NCI-H69 (cell line): ENCODE data around the gene KRT1.
"Not testable (repeated sequence)": the region's sequence is repeated elsewhere in the genome, so short reads cannot be mapped to it uniquely, and the experiment has no call there.

Source experiments
- DNase-seq: peaks from one replicate; lab custom pipeline; 2025; lab: John Stamatoyannopoulos, UW

KRT1 gene

DNA sequence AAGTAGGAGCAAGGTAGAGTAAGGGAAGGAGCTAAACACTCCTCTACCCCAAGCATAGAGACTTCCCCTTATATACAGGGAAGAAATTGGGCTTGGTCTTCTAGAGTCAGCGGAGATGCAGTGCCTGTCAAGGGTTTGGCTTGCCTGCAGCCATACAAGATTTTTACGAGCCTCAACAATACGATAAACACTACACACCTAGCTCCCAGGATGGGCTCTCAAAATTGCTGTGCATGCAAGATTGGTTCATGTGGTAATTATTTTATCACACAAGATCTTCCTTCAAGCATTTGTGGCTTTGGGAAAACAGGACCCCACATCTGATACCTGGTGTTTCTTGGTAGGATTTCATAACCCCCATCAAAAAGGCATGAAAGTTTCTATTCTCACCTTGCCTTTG is at the start of gene KRT1:
TSS of gene KRT1 (minus strand) at position 45 of the 400 bp plus-strand sequence. CDS start 59 bp downstream, outside the sequence.
- no peak for DNase-seq

DNA sequence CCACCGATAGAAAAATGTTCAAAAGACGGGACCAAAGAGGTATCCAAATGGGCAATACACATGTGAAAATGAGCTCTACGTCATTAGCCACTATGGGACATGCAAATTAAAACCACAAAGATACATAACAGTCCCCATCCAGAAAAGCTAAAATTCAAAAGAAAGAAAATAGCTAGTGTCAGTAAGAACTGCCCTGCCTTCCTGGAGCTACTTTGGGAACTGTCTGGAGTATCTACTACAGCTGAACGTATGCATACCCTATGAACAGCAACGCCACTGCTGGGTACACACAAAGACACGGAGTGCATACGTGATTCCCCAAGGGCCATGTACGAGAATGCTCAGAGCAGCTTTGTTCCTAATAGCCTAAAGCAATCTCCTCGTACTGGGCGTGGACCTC is 48.9 kb upstream of the KRT1 start:
- DNase-seq: no peak

DNA sequence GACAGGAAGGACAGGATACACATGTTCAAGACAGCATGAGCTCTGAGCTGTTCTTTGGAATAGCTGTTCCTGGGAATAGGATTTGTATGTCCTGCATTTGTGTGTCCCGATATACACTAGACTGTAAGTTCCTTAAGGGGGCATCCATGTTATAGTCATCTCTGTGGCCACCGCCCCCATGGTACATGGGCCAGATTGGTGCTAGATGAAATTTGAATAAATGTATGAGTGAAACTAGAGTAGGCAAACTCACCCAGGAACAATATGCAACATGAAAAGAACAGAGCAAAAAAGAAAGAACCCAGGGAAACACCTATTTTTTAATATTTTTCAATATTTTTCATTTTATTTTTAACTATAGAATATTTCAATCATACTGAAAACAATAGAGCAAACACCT is 48.2 kb upstream of the KRT1 start:
- no peak for DNase-seq

DNA sequence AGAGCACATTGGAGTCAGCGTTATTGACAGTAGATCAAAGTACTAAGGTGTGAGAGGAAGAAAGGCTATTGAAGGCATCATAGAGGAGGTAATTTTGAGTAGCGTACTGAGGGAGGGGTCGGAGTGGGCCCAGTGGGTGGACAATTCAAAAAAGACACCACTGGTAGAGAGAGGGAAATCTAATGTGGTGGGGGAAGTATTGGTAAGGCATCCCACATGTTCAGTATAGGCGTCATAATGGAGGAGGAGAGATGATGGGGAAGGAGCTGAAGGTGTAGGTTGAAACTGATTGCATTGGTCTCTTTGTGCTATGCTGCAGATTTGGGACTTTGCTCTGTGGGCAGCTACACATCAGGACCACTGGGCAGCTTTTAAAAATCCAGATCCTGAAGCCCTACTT is 46.8 kb upstream of the KRT1 start:
- no peak for DNase-seq

DNA sequence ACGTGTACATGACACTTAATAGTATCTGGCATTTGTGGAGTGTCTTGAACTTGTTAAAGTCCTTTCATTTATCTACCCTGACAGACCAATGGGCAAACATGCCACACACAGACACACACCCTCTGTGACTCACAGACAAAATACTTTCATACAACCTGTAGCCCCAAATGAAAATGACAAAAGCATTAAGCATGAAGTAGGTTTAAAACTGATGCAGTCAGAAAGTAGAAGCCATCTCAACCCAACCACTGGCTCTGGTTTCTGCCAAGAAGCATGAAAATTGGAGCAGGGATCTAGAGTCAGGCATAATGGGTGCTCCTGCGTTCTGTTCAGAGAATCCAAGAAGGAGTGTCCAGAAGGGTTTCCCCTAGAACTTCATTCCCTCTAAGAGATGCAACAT is 46.2 kb upstream of the KRT1 start:
- DNase-seq: no peak

DNA sequence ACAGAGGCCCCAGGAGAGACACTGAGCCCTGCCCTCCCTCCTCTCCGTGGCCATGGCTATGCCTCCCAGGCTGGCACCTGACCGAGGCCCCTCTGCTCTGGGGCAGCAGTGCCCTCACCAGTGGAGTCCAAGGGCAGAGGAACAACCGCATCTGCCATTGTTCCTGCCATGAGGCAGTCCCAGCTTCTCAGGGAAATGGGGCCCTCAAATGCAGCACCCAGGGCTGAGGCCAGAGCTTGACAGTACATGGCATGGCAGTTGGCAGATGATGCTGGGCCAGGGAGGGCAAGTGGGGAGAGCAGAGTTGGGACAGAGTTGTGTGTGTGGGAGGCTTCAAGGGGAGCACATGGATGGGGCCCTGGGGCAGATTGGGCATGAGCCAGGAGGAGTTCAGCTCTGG is 44.2 kb upstream of the KRT1 start:
- DNase-seq: no peak

DNA sequence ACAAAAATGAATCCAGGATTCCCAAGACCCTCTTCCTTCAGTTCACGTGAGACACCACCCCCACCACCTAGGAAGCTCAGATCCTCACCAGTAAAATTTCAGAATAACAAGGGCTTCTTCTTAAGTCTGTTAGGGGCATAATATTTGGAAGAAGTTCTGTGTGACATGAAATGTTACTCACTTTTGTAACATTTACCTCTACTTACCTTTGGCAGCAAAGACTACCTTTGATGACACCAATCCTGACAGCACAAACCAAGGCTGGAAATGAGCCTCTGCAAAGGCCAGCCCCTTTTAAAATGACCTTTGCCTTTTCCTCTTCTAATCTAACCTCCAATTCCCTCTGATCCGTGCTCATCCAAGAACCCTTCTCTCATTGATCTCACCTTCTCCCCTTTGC is 42.5 kb upstream of the KRT1 start:
- no peak for DNase-seq

DNA sequence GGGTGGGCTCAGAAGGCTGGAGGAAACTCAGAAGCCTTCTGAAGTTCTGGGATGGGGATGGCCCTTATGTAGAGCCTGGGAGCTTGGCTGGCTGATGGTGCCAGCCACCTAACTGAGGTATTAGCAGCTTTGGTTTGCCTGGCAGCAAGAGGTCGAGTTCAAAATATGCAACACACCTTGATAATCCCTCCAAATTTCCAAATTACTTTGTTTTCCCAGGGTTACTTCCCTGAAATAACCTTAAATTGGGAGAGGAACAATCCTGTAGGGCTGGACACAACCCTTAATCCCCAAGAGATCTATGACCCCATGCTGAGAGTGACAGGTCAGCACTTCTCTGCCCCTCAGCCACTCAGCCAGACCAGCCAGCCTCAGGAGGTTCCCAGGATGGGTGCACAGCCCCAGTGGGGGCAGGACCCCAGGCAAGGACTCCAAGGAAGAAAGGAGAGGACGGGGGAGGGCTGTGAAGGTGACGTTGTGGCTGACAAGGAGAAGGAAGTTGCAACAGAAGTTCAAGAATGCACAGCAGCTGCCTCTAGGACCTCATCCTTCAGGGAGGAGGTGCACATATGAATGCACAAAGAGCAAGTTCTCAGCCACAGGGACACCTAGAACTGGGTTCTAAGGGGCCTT is 41.7 kb upstream of the KRT1 start:
- no peak for DNase-seq

DNA sequence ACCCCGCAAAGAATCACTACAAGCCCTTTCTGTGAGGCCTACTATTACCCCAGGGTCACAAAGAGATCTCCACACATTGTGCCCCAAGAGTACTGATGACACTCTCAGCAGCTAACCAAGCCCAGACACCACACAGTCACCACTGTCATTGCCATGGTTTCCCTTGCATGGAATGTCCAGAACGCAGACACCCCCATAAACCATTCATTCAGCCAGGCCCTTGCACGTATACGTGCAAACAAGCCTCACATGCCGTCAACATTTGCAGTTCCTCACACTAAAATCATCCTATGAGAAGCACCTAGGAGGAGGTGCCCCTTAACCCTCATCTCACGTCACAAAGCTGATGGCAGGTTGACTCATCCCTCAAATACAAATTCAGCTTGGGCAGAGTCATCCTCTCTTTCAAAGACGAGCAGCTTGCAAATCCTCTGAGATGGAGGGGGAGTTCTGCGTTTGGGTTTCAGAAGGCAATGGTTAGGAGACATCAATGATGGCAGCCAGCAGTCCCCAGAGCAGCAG is 40.2 kb upstream of the KRT1 start:
- no peak for DNase-seq

DNA sequence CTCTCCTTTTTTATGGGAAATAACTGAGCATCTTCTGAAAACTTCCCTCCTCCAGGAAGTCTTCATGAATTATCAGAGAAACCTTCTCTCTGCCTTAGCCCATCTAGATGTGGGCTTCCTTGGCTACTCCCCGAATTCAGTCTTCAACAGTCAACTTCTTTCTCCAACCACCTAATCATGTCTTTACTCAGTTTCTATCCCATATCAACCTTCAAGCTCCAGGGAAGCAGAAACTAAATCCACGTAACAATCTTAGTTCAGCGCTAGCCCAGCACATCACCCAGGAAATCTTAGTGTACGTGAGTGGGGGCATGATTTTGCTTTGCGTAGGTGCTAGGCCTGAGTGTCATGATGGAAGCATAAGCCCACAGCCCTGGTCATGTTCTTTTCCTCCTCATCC is 35.9 kb upstream of the KRT1 start:
- DNase-seq: no peak

DNA sequence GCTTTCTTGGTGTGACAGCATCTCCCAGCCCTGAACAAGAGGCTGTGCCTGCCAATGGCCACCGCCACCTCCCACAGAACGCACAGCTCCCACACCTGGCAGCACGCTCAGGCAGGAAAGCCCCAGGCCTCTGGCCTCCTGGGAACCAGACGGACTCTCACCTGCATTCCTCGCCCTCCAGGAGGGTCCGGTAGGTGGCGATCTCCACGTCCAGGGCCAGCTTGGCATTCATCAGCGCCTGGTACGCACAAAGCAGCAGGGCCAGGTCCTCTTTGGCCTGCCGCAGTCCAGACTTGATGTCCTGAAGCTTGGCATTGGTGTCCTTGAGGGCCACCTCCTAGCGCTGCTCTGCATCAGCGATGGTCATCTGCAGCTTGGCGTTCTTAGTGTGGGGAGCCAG is 35.2 kb upstream of the KRT1 start:
- DNase-seq: no peak

DNA sequence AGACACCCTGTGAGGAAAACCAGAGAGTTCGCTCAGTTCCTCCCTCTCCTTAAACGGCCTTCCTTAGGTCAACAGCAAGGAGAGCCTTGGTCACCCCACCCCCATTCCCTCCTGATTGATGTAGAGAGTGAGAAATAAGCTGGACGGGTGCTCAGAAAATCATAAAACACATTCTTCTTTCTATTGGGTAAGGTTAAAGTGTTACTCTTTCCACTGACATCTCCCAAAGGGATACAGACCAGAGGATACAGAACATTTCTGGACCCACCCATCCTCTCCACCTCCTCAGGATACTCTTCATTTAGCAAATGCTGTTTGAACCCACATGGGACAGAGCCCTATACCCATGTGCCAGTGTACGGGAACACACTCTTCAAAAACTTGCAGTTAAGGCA is 34.7 kb upstream of the KRT1 start:
- no peak for DNase-seq

DNA sequence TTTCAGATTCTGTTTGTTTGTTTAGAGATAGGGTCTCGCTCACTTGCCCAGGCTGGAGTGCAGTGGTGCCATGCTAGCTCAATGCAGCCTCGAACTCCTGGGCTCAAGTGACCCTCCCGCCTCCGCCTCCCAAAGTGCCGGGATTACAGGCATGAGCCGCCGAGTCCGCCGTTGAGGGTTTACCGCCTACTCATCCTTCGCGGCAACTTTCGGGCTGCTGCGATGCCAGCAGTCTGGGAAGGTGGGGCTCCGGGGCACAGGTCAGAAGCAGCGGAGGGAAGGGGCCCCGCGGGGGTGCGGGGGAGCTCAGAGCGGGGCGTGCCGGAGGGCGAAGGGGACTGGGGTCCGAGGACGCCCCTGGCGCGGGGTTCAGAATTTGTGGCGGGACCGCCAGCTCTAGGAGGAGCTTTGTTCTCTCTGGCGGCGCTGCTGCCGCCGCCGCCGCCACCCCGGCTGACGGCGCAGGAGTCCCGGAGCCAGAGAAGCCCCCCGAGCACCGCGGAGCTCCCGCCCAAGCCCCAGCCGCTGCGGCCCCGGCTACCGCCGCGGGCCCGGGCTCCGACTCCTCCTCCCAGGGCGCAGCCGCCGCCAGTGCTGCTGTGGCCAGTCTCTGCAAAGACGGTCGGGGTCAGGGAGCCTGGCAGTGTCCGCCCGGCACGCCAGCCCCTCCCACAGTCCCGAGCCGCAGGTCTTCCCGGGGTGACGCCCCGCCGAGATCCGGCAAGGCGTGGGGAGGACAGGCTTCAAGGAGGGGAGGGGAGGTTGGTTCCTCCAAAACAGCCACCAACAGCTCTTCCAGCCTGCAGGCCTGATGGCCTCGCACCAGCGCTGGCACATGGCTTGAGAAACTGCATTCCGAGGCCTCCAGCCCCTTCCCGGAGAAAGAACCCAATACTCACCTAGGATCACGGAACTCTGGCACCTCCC is 34.0 kb upstream of the KRT1 start:
- no peak for DNase-seq

DNA sequence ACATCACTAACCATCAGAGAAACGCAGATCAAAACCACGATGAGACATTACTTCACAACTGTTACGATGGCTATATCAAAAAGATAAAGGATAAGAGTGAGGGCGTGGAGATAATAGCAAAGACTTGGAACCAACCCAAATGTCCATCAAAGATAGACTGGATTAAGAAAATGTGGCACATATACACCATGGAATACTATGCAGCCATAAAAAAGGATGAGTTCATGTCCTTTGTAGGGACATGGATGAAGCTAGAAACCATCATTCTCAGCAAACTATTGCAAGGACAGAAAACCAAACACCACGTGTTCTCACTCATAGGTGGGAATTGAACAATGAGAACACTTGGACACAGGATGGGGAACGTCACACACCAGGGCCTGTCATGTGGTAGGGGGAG is 31.9 kb upstream of the KRT1 start:
- DNase-seq: not testable (repeated sequence)

DNA sequence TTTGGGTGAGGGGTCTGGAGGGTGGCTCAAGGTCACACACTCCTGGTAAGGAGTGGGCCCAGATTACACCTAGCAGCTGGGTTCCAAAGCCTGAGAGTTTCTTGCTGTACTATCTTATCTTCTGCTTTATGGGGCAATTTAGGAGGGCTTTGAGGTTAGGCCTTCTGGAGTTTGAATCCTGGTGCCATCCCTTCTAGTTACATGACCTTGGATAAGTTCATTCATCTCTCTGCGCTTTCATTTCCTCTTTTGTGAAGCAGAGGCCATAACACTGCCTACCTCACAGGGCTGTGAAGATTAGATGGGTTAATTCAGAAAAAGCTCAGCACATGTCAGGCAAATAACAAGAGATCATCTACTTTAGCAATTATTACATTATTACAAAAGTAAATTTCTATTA is 30.5 kb upstream of the KRT1 start:
- DNase-seq: no peak

DNA sequence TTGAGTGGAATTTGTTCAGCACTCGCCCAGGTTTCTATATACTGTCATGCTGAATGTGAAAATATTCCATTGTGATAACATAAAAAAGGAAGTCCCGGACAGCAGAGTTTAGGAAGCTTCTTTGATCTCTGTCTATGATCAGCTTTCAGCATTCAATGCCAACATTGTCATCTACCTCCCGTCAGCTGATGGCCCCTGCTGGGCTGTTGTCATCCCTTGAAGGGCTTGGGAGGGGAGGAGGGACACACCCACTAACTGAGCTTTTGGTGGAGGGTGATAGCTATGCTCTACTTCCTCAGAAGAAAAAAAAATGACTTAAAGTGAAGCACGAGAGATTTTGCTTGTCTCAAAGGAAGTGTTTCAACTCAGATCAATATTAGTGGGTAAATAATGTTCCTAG is 27.8 kb upstream of the KRT1 start:
- DNase-seq: peak; percentile 4

DNA sequence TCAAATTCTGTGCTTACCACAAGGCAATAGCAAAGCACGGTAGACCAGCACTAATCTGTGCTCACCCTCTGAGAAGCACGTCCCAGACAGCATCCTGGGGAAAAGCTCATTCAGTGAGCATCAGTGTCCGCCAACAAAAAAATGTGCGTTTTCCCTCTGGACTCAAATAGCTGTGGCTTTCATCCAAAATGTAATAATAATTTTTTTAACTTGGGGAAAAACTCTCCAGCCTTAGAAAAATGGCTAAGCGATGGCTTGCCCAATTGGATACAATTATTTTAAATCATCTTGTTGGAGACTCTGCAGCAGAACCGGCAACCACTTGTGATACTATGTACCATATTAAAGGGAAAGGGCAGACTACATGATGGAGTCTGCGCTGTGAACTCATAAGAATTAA is 24.3 kb upstream of the KRT1 start:
- no peak for DNase-seq

DNA sequence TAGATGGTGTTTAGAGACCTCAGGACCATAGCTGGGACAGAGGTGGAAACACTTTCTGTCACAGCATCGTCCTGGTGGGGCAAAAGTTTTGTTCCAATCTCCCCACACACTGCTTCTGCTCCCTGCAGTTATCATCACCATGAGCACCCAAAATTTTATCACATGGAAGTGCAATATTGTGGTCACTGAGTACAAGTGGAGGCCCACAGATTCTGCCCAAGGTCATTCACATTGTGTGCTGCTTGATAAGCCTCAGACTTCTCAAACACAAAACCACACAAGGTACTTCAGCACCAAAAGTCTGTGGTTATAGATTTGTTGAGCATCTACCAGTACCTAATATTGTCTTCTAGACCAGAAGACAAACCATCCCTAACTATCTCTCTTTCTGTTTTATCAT is 23.7 kb upstream of the KRT1 start:
- DNase-seq: no peak

DNA sequence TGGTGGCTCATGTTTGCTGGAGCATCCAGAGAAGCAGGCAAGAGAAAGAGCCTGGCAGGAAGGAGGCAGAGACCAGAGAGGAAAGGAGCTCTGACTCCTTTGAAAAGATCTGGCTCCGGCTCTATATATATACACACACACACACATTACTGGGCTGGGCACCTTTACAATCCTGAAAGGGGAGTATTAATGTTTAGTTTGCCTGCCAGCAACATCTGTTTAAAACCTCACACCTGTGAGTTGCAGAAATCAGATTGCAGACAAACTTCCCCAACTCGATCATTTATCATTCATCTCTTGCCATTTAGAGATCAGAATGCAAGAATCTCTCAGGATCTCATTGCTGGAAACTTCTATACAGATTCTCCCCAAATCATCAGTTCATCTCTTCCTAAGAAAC is 23.2 kb upstream of the KRT1 start, which contains the start of gene KRT77:
TSS of gene KRT77 (minus strand) at position 101 of the 400 bp plus-strand sequence. CDS start at position 11, 90 bp downstream.
- DNase-seq: no peak

DNA sequence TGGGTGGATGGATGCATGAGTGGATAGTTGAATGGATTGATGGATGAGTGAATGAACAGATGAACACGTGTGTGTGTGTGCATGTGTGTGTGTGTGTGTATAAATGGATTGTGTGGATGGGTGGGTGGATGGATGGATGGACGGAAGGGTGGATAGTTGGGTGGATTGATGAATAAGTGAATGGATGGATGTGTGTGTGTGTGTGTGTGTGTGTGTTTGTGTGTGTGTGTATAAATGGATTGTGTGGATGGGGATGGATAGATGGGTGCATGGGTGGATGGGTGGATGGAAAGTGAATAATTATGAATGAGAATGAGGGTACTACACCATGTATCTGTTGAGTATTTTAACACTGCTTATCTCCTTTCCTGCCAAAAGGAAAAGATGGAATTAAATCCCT is 22.1 kb upstream of the KRT1 start:
- DNase-seq: no peak

DNA sequence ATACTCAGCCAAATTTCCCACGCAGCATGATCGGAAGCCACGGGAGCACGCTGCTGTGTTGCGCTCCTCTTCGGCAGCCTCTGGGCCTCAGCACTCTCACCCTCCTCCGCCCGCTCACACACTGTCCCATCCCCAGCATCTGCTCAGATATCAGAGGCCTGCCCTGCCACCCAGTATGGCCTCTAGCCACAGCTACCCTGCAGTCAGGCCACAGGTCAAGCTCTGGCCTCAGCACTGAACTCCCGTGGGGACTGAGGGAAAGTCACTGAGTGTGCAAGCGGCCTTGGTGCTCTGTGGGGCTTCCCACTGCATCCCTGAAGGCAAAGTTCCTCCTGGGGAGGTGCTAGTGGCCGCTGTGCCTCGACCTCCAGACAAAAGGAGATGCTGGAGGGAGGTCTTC is 21.1 kb upstream of the KRT1 start:
- DNase-seq: no peak

DNA sequence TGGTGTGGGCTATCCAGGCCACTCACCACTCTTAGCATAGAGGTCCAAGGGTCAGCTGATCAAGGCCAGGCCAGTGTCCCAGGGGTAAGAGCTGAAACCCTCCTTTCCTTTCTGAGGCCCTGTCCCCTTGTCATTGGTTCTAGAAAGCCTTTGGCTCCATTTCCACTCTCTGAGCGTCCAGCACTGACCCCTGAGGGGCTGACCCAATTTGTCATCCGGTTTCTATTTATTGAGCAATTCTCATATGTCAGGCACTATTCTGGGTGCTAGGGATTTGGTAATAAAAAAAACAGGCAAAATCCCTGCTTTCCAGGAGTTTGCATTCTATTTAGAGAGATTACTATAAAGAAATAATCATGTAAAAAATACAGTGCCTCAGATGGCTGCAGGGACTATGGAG is 19.8 kb upstream of the KRT1 start:
- no peak for DNase-seq

DNA sequence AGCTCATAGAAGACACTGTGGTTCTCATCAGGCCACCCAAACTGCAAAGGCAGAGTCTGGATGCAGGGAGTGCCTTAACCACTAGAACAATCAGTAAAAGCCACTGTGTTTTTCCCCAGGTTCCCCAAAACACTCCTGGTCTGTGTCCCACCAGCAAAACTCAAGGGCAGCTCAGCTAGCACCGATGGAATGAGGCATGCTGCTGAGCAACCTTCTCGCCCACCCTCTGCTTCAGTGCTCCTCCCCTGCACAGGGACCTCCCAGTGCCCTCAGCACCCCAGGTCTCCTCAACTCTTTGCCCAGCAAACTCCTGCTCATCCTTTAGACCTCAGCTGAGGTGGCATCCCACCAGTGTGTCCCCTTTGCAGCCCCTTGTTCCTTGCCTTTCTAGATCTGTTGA is 19.2 kb upstream of the KRT1 start:
- no peak for DNase-seq
